Thoracic aorta (tissue), 2 donors: ENCODE results near the gene SMTNL2. TPM values are rescaled to one million over a fixed set of nuclear protein-coding genes. Genes with fewer than 3 reads are reported as not detected.
"Not testable (repeated sequence)": the region's sequence is repeated elsewhere in the genome, so short reads cannot be mapped to it uniquely, and the experiment has no call there.

Experiments used
- ATAC-seq: fragments of 150-250 bp; one replicate; pipeline ENCODE4 v1.8.0; 2017; ENCODE audit warnings: low read depth; ENCODE audit not compliant: insufficient number of reproducible peaks, low FRiP score
- DNase-seq: peaks from one replicate; pipeline ENCODE4 v3.0.0-alpha.2; 2020; ENCODE audit warnings: low spot score
- H3K27ac ChIP-seq, 2 donors: fragments of 200-600 bp; sonication (generic); 1 replicate in 1 of 2; 2 replicates in 1 of 2; pipeline ENCODE4 v1.5.1; 2016; ENCODE audit warnings: mild to moderate bottlenecking in 2 of 2, moderate library complexity in 2 of 2
- H3K27me3 ChIP-seq: fragments of 200-600 bp; sonication (generic); replicated peaks from 2 replicates; pipeline ENCODE4 v1.6.0; 2016; ENCODE audit warnings: mild to moderate bottlenecking; ENCODE audit not compliant: insufficient read depth
- H3K36me3 ChIP-seq: fragments of 200-600 bp; sonication (generic); one replicate; pipeline ENCODE4 v1.5.1; 2016
- H3K4me1 ChIP-seq, 2 donors: fragments of 200-600 bp; sonication (generic); 1 replicate in 1 of 2; 2 replicates in 1 of 2; pipeline versions ENCODE4 v1.5.1 to v1.6.0; 2016; ENCODE audit warnings: low read depth in 2 of 2, mild to moderate bottlenecking in 1 of 2; ENCODE audit not compliant: control insufficient read depth in 1 of 2
- H3K4me3 ChIP-seq: fragments of 200-600 bp; sonication (generic); 2 replicates; pipeline ENCODE4 v1.5.1; 2016; ENCODE audit warnings: mild to moderate bottlenecking
- H3K9me3 ChIP-seq: fragments of 200-600 bp; sonication (generic); 2 replicates; pipeline ENCODE4 v1.5.1; 2016
- CTCF ChIP-seq: fragments of 200-600 bp; sonication (generic); IDR thresholded peaks from one replicate; pipeline ENCODE4 v1.5.1; 2019; ENCODE audit warnings: antibody characterized with exemption
- total RNA-seq, 2 donors: library from RNA; depleted of rRNA; stranded (reverse); fragments of >200 nt; gene quantifications; one replicate each; pipeline versions ENCODE4 v1.1.0 to v1.2.3, GENCODE V29; 2016

The SMTNL2 gene
- total RNA-seq, 2 donors from 2014 or later = 2.6 to 2.8 TPM

- Histone ChIP-seq H3K4me3 (no peak overlapping the region), H3K4me1 (no peaks in the 10 kb centered on the region), H3K27me3 (no peaks in the 10 kb centered on the region), H3K27ac (no peak overlapping the region), H3K9me3 (no peaks in the 10 kb centered on the region), H3K36me3 (no peaks in the 10 kb centered on the region)
- ATAC-seq = no peak
- DNase-seq = no peak
- no peak for TF ChIP-seq CTCF
These were observed 8.2 kb upstream of the SMTNL2 start for GRCh38 chr17:4576161-4576558.

GRCh38 chr17:4576729-4577322, 7.5 kb upstream of the SMTNL2 start:
- DNase-seq = no peak
- no peak overlapping the region for H3K4me3 ChIP-seq
- no peaks in the 10 kb centered on the region for H3K27me3 ChIP-seq
- no peaks in the 10 kb centered on the region for H3K36me3 ChIP-seq
- TF ChIP-seq CTCF = no peak
- H3K27ac ChIP-seq = no peak overlapping the region
- no peaks in the 10 kb centered on the region for H3K4me1 ChIP-seq
- ATAC-seq = no peak
- no peaks in the 10 kb centered on the region for H3K9me3 ChIP-seq

GRCh38 chr17:4577386-4577993, 6.8 kb upstream of the SMTNL2 start:
- Histone ChIP-seq H3K27me3 (no peaks in the 10 kb centered on the region), H3K4me3 (no peak overlapping the region), H3K36me3 (no peaks in the 10 kb centered on the region), H3K4me1 (no peaks in the 10 kb centered on the region), H3K27ac (no peak overlapping the region), H3K9me3 (no peaks in the 10 kb centered on the region)
- ATAC-seq = no peak
- DNase-seq = no peak
- no peak for TF ChIP-seq CTCF

GRCh38 chr17:4578349-4578748, 6.0 kb upstream of the SMTNL2 start:
- H3K27ac ChIP-seq, ATAC-seq, H3K36me3 ChIP-seq, H3K4me1 ChIP-seq, H3K4me3 ChIP-seq, DNase-seq, H3K9me3 ChIP-seq, H3K27me3 ChIP-seq: not testable (repeated sequence)

GRCh38 chr17:4579678-4580077, 4.7 kb upstream of the SMTNL2 start:
- Histone ChIP-seq H3K36me3 (no peaks in the 10 kb centered on the region), H3K27ac (no peak overlapping the region), H3K27me3 (no peaks in the 10 kb centered on the region), H3K4me1 (peaks cover 5 to 10% of the 10 kb centered on the region in 2 donors), H3K4me3 (no peak overlapping the region), H3K9me3 (no peaks in the 10 kb centered on the region)
- no peak for TF ChIP-seq CTCF
- ATAC-seq (no peak), DNase-seq (no peak)

DNA sequence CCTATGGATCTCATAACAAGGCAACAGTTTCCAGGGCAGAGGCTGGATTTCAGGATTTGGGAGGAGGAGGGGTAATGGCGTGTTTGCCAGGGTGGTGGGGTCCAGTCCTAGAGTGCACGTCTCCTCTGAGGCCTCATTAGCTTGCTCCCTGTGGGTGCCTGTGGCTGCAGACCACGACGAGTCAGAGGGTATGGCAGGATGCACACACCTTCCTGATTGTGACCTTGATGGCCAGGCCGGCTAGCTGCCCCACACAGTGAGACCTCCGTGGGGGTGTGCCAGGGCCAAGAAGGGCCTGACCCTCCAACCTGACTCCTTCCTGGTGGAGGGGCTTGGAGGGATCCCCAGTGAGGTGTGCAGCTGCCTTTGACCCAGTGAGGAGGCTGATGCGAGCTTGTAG, 4.0 kb upstream of the SMTNL2 start:
- Histone ChIP-seq H3K36me3 (no peaks in the 10 kb centered on the region), H3K4me1 (peaks cover 5 to 13% of the 10 kb centered on the region in 2 donors), H3K9me3 (no peaks in the 10 kb centered on the region), H3K27me3 (no peaks in the 10 kb centered on the region), H3K4me3 (no peak overlapping the region), H3K27ac (no peak overlapping the region)
- ATAC-seq = no peak
- TF ChIP-seq CTCF = no peak
- no peak for DNase-seq
